ACC112 (cell line): ENCODE measurements around the gene GMEB2.
"Not testable (repeated sequence)": the region's sequence is repeated elsewhere in the genome, so short reads cannot be mapped to it uniquely, and the experiment has no call there.

ENCODE experiments used
- H2AFZ ChIP-seq: fragments of 200-600 bp; sonication (generic); one replicate; pipeline ENCODE4 v1.6.0; 2017; ENCODE audit warnings: antibody characterized with exemption, low read length; ENCODE audit not compliant: unreplicated experiment
- H3K27ac ChIP-seq: fragments of 200-600 bp; sonication (generic); 2 replicates; pipeline ENCODE4 v1.5.1; 2014; ENCODE audit warnings: low read depth, mild to moderate bottlenecking, antibody characterized with exemption, low read length, moderate library complexity
- H3K27me3 ChIP-seq: fragments of 200-600 bp; sonication (generic); 2 replicates; pipeline ENCODE4 v1.6.1; 2014; ENCODE audit warnings: mild to moderate bottlenecking, antibody characterized with exemption, low read length, moderate library complexity, mixed read lengths; ENCODE audit not compliant: insufficient read depth
- H3K36me3 ChIP-seq: fragments of 200-600 bp; sonication (generic); 2 replicates; pipeline ENCODE4 v1.6.1; 2016; ENCODE audit warnings: mild to moderate bottlenecking, antibody characterized with exemption, low read length, moderate library complexity, mixed read lengths; ENCODE audit not compliant: insufficient read depth
- H3K4me1 ChIP-seq: fragments of 200-600 bp; sonication (generic); one replicate; pipeline ENCODE4 v1.6.1; 2016; ENCODE audit warnings: low read length, mixed read lengths; ENCODE audit not compliant: insufficient read depth, unreplicated experiment, control insufficient read depth
- H3K4me3 ChIP-seq: fragments of 200-600 bp; sonication (generic); 2 replicates; pipeline ENCODE4 v1.5.1; 2014; ENCODE audit warnings: mild to moderate bottlenecking, low read depth, low read length
- H3K79me2 ChIP-seq: fragments of 200-600 bp; sonication (generic); one replicate; pipeline ENCODE4 v1.6.0; 2016; ENCODE audit warnings: low read length; ENCODE audit not compliant: control insufficient read depth, unreplicated experiment, insufficient read depth

The GMEB2 gene

GRCh38 chr20:63622096-63622495 is 4.8 kb downstream of the GMEB2 start:
- H2AFZ ChIP-seq: no peak overlapping the region
- H3K4me1 ChIP-seq: peaks cover 4% of the 10 kb centered on the region
- no peak overlapping the region for H3K4me3 ChIP-seq
- no peaks in the 10 kb centered on the region for H3K36me3 ChIP-seq
- no peak overlapping the region for H3K27ac ChIP-seq
- no peaks in the 10 kb centered on the region for H3K27me3 ChIP-seq
- peaks cover 54% of the 10 kb centered on the region for H3K79me2 ChIP-seq

- peaks cover 48% of the 10 kb centered on the region for H3K79me2 ChIP-seq
- no peak overlapping the region for H3K4me3 ChIP-seq
- H3K36me3 ChIP-seq: no peaks in the 10 kb centered on the region
- H3K27ac ChIP-seq: no peak overlapping the region
- peaks cover 4% of the 10 kb centered on the region for H3K4me1 ChIP-seq
- H3K27me3 ChIP-seq: no peaks in the 10 kb centered on the region
- no peak overlapping the region for H2AFZ ChIP-seq
Measured at GRCh38 chr20:63620991-63621390, 5.9 kb downstream of the GMEB2 start.

GRCh38 chr20:63619505-63619904 is 7.4 kb downstream of the GMEB2 start:
- Histone ChIP-seq H3K79me2 (peaks cover 38% of the 10 kb centered on the region), H2AFZ (no peak overlapping the region), H3K27me3 (no peaks in the 10 kb centered on the region), H3K27ac (no peak overlapping the region), H3K4me1 (no peaks in the 10 kb centered on the region), H3K36me3 (no peaks in the 10 kb centered on the region), H3K4me3 (no peak overlapping the region)

GRCh38 chr20:63619086-63619485 is 7.8 kb downstream of the GMEB2 start:
- no peaks in the 10 kb centered on the region for H3K4me1 ChIP-seq
- no peaks in the 10 kb centered on the region for H3K27me3 ChIP-seq

GRCh38 chr20:63618291-63618980 is 8.5 kb downstream of the GMEB2 start:
- H3K4me1 ChIP-seq: no peaks in the 10 kb centered on the region
- H3K27me3 ChIP-seq: no peaks in the 10 kb centered on the region
- peaks cover 31% of the 10 kb centered on the region for H3K79me2 ChIP-seq
- no peaks in the 10 kb centered on the region for H3K36me3 ChIP-seq
- no peak overlapping the region for H3K27ac ChIP-seq
- no peak overlapping the region for H3K4me3 ChIP-seq
- no peak overlapping the region for H2AFZ ChIP-seq

More at GRCh38 chr20:63619086-63619485, 7.8 kb downstream of the GMEB2 start:
- Histone ChIP-seq H3K79me2 (peaks cover 36% of the 10 kb centered on the region), H3K4me3 (no peak overlapping the region), H3K36me3 (no peaks in the 10 kb centered on the region), H2AFZ (no peak overlapping the region), H3K27ac (no peak overlapping the region)

- no peaks in the 10 kb centered on the region for H3K36me3 ChIP-seq
Measured at GRCh38 chr20:63617876-63618265, 9.0 kb downstream of the GMEB2 start.

GRCh38 chr20:63617092-63617875 is 9.6 kb downstream of the GMEB2 start:
- no peaks in the 10 kb centered on the region for H3K27me3 ChIP-seq
- H3K4me1 ChIP-seq: no peaks in the 10 kb centered on the region
- no peak overlapping the region for H3K4me3 ChIP-seq
- no peak overlapping the region for H2AFZ ChIP-seq
- H3K36me3 ChIP-seq: no peaks in the 10 kb centered on the region
- H3K27ac ChIP-seq: no peak overlapping the region
- peaks cover 21% of the 10 kb centered on the region for H3K79me2 ChIP-seq

More at GRCh38 chr20:63617876-63618265, 9.0 kb downstream of the GMEB2 start:
- H2AFZ ChIP-seq: no peak overlapping the region
- H3K27me3 ChIP-seq: no peaks in the 10 kb centered on the region
- peaks cover 27% of the 10 kb centered on the region for H3K79me2 ChIP-seq
- no peak overlapping the region for H3K27ac ChIP-seq
- no peaks in the 10 kb centered on the region for H3K4me1 ChIP-seq
- H3K4me3 ChIP-seq: no peak overlapping the region

- not testable (repeated sequence) for H3K27ac ChIP-seq, H3K36me3 ChIP-seq, H3K4me3 ChIP-seq, H3K4me1 ChIP-seq, H3K79me2 ChIP-seq, H3K27me3 ChIP-seq, H2AFZ ChIP-seq
Measured at GRCh38 chr20:63613863-63614594, 12.9 kb downstream of the GMEB2 start.

GRCh38 chr20:63612276-63612931 is 14.5 kb downstream of the GMEB2 start:
- Histone ChIP-seq H3K27ac (no peak overlapping the region), H3K36me3 (no peaks in the 10 kb centered on the region), H3K4me1 (no peaks in the 10 kb centered on the region)

GRCh38 chr20:63611646-63612045 is 15.3 kb downstream of the GMEB2 start:
- Histone ChIP-seq H3K79me2 (peaks cover 3% of the 10 kb centered on the region), H3K27ac (no peak overlapping the region), H3K4me3 (no peak overlapping the region), H3K36me3 (no peaks in the 10 kb centered on the region), H3K4me1 (no peaks in the 10 kb centered on the region), H3K27me3 (no peaks in the 10 kb centered on the region), H2AFZ (no peak overlapping the region)

More at GRCh38 chr20:63612276-63612931, 14.5 kb downstream of the GMEB2 start:
- no peak overlapping the region for H3K4me3 ChIP-seq
- no peaks in the 10 kb centered on the region for H3K27me3 ChIP-seq
- H3K79me2 ChIP-seq: peaks cover 3% of the 10 kb centered on the region
- no peak overlapping the region for H2AFZ ChIP-seq
